ENCODE measurements around the gene DNAI1. TPM values are rescaled to one million over a fixed set of nuclear protein-coding genes. Genes with fewer than 3 reads are reported as not detected.
A peak's percentile ranks its signal among the peaks of the same experiment; 100 is the strongest.

DNAI1 gene
- 0.30 TPM for polyA plus RNA-seq (2013, experiment 1 of 2)
- 0.63 TPM for polyA plus RNA-seq (2013, experiment 2 of 2)

GRCh38 chr9:34458013-34458958, at the start of gene DNAI1, which contains the start of gene FAM219A:
Gene DNAI1, plus strand, starts transcription at chr9:34458805. Its CDS starts 201 bp downstream, at chr9:34459006.
Gene FAM219A, minus strand, starts transcription at chr9:34458570. Its CDS starts 307 bp downstream, at chr9:34458263.
- Histone ChIP-seq H3K36me3 (ENCODE audit: insufficient read depth, low read length) (no peaks in the 10 kb centered on the region), H3K27me3 (ENCODE audit: insufficient read depth, low read length) (peaks cover 15% of the 10 kb centered on the region; the same call in 1 of the 2 replicates), H3K9ac (ENCODE audit: low read depth, low read length) (peak within 1 kb of the TSS; percentile 39), H3K27ac (ENCODE audit: low read depth, low read length) (no peak within 1 kb of the TSS; the same call in 1 of the 2 replicates), H3K4me3 (ENCODE audit: low read length) (peak within 1 kb of the TSS; percentile 73), H3K4me1 (ENCODE audit: insufficient read depth, low read length) (0 out of 2 replicates have a peak, but pooled peaks cover 4% of the 10 kb centered on the region), H3K9me3 (ENCODE audit: insufficient read depth, low read depth, low read length) (no peaks in the 10 kb centered on the region)
- WGBS, result under 1% methylated on average over 94 of the region's 94 CpGs

GRCh38 chr9:34409154-34409553, 49.5 kb upstream of the DNAI1 start:
- Histone ChIP-seq H3K27me3 (ENCODE audit: insufficient read depth, low read length) (no peaks in the 10 kb centered on the region), H3K27ac (ENCODE audit: low read depth, low read length) (no peak overlapping the region), H3K4me3 (ENCODE audit: low read length) (no peak overlapping the region), H3K36me3 (ENCODE audit: insufficient read depth, low read length) (no peaks in the 10 kb centered on the region), H3K9me3 (ENCODE audit: insufficient read depth, low read depth, low read length) (no peaks in the 10 kb centered on the region), H3K4me1 (ENCODE audit: insufficient read depth, low read length) (no peaks in the 10 kb centered on the region), H3K9ac (ENCODE audit: low read depth, low read length) (no peak overlapping the region)
- 94% methylated on average over 2 of the region's 2 CpGs for WGBS

GRCh38 chr9:34412336-34412735, 46.3 kb upstream of the DNAI1 start:
- Histone ChIP-seq H3K4me3 (ENCODE audit: low read length) (no peak overlapping the region), H3K27me3 (ENCODE audit: insufficient read depth, low read length) (no peaks in the 10 kb centered on the region), H3K9ac (ENCODE audit: low read depth, low read length) (no peak overlapping the region), H3K9me3 (ENCODE audit: insufficient read depth, low read depth, low read length) (no peaks in the 10 kb centered on the region), H3K36me3 (ENCODE audit: insufficient read depth, low read length) (no peaks in the 10 kb centered on the region), H3K4me1 (ENCODE audit: insufficient read depth, low read length) (no peaks in the 10 kb centered on the region), H3K27ac (ENCODE audit: low read depth, low read length) (no peak overlapping the region)
- WGBS, result 60% methylated on average over 1 of the region's 1 CpG

GRCh38 chr9:34413231-34413852, 45.3 kb upstream of the DNAI1 start:
- no peaks in the 10 kb centered on the region for H3K27me3 ChIP-seq (ENCODE audit: insufficient read depth, low read length)
- H3K36me3 ChIP-seq (ENCODE audit: insufficient read depth, low read length), result no peaks in the 10 kb centered on the region
- H3K9ac ChIP-seq (ENCODE audit: low read depth, low read length), result no peak overlapping the region
- WGBS, result 7% methylated on average over 4 of the region's 6 CpGs
- no peak overlapping the region for H3K27ac ChIP-seq (ENCODE audit: low read depth, low read length)
- H3K4me1 ChIP-seq (ENCODE audit: insufficient read depth, low read length), result no peaks in the 10 kb centered on the region
- no peaks in the 10 kb centered on the region for H3K9me3 ChIP-seq (ENCODE audit: insufficient read depth, low read depth, low read length)
- no peak overlapping the region for H3K4me3 ChIP-seq (ENCODE audit: low read length)

GRCh38 chr9:34417734-34418133, 40.9 kb upstream of the DNAI1 start:
- no peak overlapping the region for H3K4me3 ChIP-seq (ENCODE audit: low read length)
- no peak overlapping the region for H3K9ac ChIP-seq (ENCODE audit: low read depth, low read length)
- no peaks in the 10 kb centered on the region for H3K36me3 ChIP-seq (ENCODE audit: insufficient read depth, low read length)
- H3K27me3 ChIP-seq (ENCODE audit: insufficient read depth, low read length), result no peaks in the 10 kb centered on the region
- 0 out of 2 replicates have a peak, but pooled peaks cover 7% of the 10 kb centered on the region for H3K4me1 ChIP-seq (ENCODE audit: insufficient read depth, low read length)
- 91% methylated on average over 3 of the region's 3 CpGs for WGBS
- no peak overlapping the region for H3K27ac ChIP-seq (ENCODE audit: low read depth, low read length)
- no peaks in the 10 kb centered on the region for H3K9me3 ChIP-seq (ENCODE audit: insufficient read depth, low read depth, low read length)

- Histone ChIP-seq H3K9ac (ENCODE audit: low read depth, low read length) (no peak overlapping the region), H3K9me3 (ENCODE audit: insufficient read depth, low read depth, low read length) (no peaks in the 10 kb centered on the region), H3K27ac (ENCODE audit: low read depth, low read length) (no peak overlapping the region), H3K4me3 (ENCODE audit: low read length) (no peak overlapping the region), H3K4me1 (ENCODE audit: insufficient read depth, low read length) (0 out of 2 replicates have a peak, but pooled peaks cover 7% of the 10 kb centered on the region), H3K36me3 (ENCODE audit: insufficient read depth, low read length) (no peaks in the 10 kb centered on the region), H3K27me3 (ENCODE audit: insufficient read depth, low read length) (no peaks in the 10 kb centered on the region)
- whole genome bisulfite sequencing, result 78% methylated on average over 4 of the region's 4 CpGs
Measured at GRCh38 chr9:34419716-34420504, 38.7 kb upstream of the DNAI1 start.

- no peaks in the 10 kb centered on the region for H3K36me3 ChIP-seq (ENCODE audit: insufficient read depth, low read length)
- no peak overlapping the region for H3K4me3 ChIP-seq (ENCODE audit: low read length)
- 88% methylated on average over 5 of the region's 5 CpGs for WGBS
- no peaks in the 10 kb centered on the region for H3K4me1 ChIP-seq (ENCODE audit: insufficient read depth, low read length)
- no peaks in the 10 kb centered on the region for H3K9me3 ChIP-seq (ENCODE audit: insufficient read depth, low read depth, low read length)
- no peak overlapping the region for H3K9ac ChIP-seq (ENCODE audit: low read depth, low read length)
- no peak overlapping the region for H3K27ac ChIP-seq (ENCODE audit: low read depth, low read length)
- H3K27me3 ChIP-seq (ENCODE audit: insufficient read depth, low read length), result no peaks in the 10 kb centered on the region
Measured at GRCh38 chr9:34426347-34427074, 32.1 kb upstream of the DNAI1 start.

- H3K9me3 ChIP-seq (ENCODE audit: insufficient read depth, low read depth, low read length), result no peaks in the 10 kb centered on the region
- no peaks in the 10 kb centered on the region for H3K27me3 ChIP-seq (ENCODE audit: insufficient read depth, low read length)
- H3K9ac ChIP-seq (ENCODE audit: low read depth, low read length), result no peak overlapping the region
- H3K36me3 ChIP-seq (ENCODE audit: insufficient read depth, low read length), result no peaks in the 10 kb centered on the region
- no peak overlapping the region for H3K4me3 ChIP-seq (ENCODE audit: low read length)
- no peaks in the 10 kb centered on the region for H3K4me1 ChIP-seq (ENCODE audit: insufficient read depth, low read length)
- H3K27ac ChIP-seq (ENCODE audit: low read depth, low read length), result no peak overlapping the region
- 94% methylated on average over 2 of the region's 2 CpGs for WGBS
Measured at GRCh38 chr9:34428325-34428958, 30.2 kb upstream of the DNAI1 start.

- 63% methylated on average over 4 of the region's 4 CpGs for WGBS
- Histone ChIP-seq H3K27ac (ENCODE audit: low read depth, low read length) (no peak overlapping the region), H3K4me3 (ENCODE audit: low read length) (no peak overlapping the region), H3K4me1 (ENCODE audit: insufficient read depth, low read length) (no peaks in the 10 kb centered on the region), H3K9ac (ENCODE audit: low read depth, low read length) (no peak overlapping the region), H3K27me3 (ENCODE audit: insufficient read depth, low read length) (no peaks in the 10 kb centered on the region), H3K36me3 (ENCODE audit: insufficient read depth, low read length) (no peaks in the 10 kb centered on the region), H3K9me3 (ENCODE audit: insufficient read depth, low read depth, low read length) (no peaks in the 10 kb centered on the region)
Measured at GRCh38 chr9:34430843-34431437, 27.7 kb upstream of the DNAI1 start.

GRCh38 chr9:34431667-34432066, 26.9 kb upstream of the DNAI1 start:
- WGBS, result 88% methylated on average over 2 of the region's 2 CpGs
- Histone ChIP-seq H3K9me3 (ENCODE audit: insufficient read depth, low read depth, low read length) (no peaks in the 10 kb centered on the region), H3K4me3 (ENCODE audit: low read length) (no peak overlapping the region), H3K27ac (ENCODE audit: low read depth, low read length) (no peak overlapping the region), H3K4me1 (ENCODE audit: insufficient read depth, low read length) (no peaks in the 10 kb centered on the region), H3K36me3 (ENCODE audit: insufficient read depth, low read length) (no peaks in the 10 kb centered on the region), H3K9ac (ENCODE audit: low read depth, low read length) (no peak overlapping the region), H3K27me3 (ENCODE audit: insufficient read depth, low read length) (no peaks in the 10 kb centered on the region)

Measured in HUES64 (cell line).